ENCODE measurements around the gene NECTIN3.

DNA sequence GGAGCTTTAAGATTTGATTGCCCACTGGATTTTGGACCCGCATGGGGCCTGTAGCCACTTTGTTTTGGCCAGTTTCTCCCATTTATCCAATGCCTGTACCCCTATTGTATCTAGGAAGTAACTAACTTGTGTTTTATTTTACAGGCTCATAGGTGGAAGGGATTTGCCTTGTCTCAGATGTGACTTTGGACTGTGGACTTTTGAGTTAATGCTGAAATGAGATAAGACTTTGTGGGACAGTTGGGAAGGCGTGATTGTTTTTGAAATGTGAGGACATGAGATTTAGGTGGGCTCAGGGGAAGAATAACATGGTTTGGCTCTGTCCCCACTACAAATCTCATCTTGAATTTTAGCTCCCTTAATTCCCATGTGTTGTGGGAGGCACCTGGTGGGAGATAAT, 30.7 kb upstream of the NECTIN3 start:
- TF ChIP-seq, protein P1, sequence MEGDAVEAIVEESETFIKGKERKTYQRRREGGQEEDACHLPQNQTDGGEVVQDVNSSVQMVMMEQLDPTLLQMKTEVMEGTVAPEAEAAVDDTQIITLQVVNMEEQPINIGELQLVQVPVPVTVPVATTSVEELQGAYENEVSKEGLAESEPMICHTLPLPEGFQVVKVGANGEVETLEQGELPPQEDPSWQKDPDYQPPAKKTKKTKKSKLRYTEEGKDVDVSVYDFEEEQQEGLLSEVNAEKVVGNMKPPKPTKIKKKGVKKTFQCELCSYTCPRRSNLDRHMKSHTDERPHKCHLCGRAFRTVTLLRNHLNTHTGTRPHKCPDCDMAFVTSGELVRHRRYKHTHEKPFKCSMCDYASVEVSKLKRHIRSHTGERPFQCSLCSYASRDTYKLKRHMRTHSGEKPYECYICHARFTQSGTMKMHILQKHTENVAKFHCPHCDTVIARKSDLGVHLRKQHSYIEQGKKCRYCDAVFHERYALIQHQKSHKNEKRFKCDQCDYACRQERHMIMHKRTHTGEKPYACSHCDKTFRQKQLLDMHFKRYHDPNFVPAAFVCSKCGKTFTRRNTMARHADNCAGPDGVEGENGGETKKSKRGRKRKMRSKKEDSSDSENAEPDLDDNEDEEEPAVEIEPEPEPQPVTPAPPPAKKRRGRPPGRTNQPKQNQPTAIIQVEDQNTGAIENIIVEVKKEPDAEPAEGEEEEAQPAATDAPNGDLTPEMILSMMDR (IDR thresholded peaks at IDR 0.05), result no peak
- no peak for TF ChIP-seq POLR2AphosphoS5 (IDR thresholded peaks at IDR 0.05; ENCODE audit: insufficient read depth in 1 of 2, low read depth in 1 of 2)
- no peak for TF ChIP-seq POLR2A (IDR thresholded peaks at IDR 0.05)
